Dendritic cell treated with granulocyte-macrophage colony-stimulating factor and Interleukin-4, amounts not matched to agents 40 ng/mL and 50 ng/mL, for 4 days (primary cell): Measurements from ENCODE around the gene APOBEC3F.
A peak's percentile ranks its signal among the peaks of the same experiment; 100 is the strongest.

Source experiments
- H3K27ac Mint-ChIP-seq: one replicate; pipeline ENCODE4 v1.8.0; 2022; ENCODE audit warnings: mild to moderate bottlenecking, mixed read lengths
- H3K27me3 Mint-ChIP-seq: one replicate; pipeline ENCODE4 v1.8.0; 2022; ENCODE audit warnings: mild to moderate bottlenecking, mixed read lengths
- H3K36me3 Mint-ChIP-seq: one replicate; pipeline ENCODE4 v1.8.0; 2022; ENCODE audit warnings: low read depth, mixed read lengths
- H3K4me1 Mint-ChIP-seq: one replicate; pipeline ENCODE4 v1.8.0; 2022; ENCODE audit warnings: low read depth, mixed read lengths
- H3K4me3 Mint-ChIP-seq: one replicate; pipeline ENCODE4 v1.8.0; 2022; ENCODE audit warnings: mild to moderate bottlenecking, moderate library complexity, mixed read lengths
- H3K9me3 Mint-ChIP-seq: one replicate; pipeline ENCODE4 v1.8.0; 2022; ENCODE audit warnings: mixed read lengths
- intact Hi-C: fragments of 100-400 bp; cut with micrococcal nuclease; formaldehyde crosslinking; loops from one replicate; pipeline ENCODE4 v1.15.0; 2022

Gene APOBEC3F

DNA sequence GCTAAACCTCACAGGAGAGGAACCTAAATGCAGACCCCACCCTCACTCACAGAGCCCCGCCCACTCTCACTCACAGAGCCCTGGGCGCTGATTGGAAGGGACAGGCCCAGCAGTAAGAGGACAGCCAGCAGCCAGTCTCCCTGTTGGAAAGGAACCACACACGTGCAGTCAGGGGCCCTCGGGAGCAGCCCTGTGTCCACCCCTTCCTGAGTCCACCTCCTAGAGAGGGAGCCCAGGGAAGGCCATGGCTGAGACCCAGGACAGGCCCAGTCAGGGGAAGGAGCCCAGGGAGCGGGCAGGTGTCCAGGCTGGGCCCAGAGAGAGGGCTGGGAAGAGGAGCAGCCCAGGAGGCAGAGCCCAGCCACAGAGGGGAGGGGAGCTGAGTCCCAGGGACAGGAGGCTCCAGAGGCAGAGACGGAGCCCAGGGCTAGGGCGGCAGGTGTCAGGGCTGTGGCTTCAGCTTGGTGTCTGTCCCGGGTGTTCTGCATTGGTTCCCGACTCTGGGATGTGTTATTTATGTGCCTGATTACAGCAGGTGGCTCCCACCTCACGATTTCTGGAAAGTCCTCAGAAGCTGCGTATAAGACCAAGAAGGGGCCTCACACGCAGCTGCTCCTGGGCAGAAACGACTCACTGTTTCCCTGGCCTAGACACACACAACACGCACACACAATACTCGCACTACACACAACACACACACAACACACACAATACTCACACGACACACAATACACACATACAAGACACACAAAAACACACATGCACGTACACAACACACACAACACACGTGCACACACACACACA lies 47.4 kb downstream of the APOBEC3F start:
- Mint-ChIP-seq H3K27ac (no peak overlapping the region), H3K4me3 (no peak overlapping the region), H3K4me1 (peaks cover 31% of the 10 kb centered on the region), H3K9me3 (no peaks in the 10 kb centered on the region), H3K27me3 (peaks cover 29% of the 10 kb centered on the region), H3K36me3 (peaks cover 5% of the 10 kb centered on the region)
- intact Hi-C loops: no loop called here

DNA sequence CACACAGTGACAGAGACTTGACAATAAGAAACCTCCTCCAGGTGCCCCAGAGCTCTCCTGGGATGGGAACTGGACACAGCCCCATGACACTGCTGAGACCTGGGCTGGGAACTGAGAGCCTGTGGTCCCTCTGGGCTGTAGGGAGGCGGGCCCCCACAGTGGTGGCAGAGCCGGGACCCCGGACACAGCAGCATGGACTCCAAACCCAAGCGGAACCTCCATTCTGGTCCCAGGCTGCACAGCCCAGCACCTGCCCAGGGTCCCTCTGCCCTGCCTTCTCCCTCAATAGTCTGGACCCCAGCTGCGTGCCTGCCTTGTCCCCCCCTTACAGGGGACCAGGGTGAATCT lies 48.0 kb downstream of the APOBEC3F start:
- Mint-ChIP-seq H3K27me3 (peaks cover 29% of the 10 kb centered on the region), H3K4me1 (peaks cover 31% of the 10 kb centered on the region), H3K9me3 (no peaks in the 10 kb centered on the region), H3K27ac (no peak overlapping the region), H3K36me3 (no peaks in the 10 kb centered on the region), H3K4me3 (no peak overlapping the region)
- intact Hi-C loops: no loop called here

DNA sequence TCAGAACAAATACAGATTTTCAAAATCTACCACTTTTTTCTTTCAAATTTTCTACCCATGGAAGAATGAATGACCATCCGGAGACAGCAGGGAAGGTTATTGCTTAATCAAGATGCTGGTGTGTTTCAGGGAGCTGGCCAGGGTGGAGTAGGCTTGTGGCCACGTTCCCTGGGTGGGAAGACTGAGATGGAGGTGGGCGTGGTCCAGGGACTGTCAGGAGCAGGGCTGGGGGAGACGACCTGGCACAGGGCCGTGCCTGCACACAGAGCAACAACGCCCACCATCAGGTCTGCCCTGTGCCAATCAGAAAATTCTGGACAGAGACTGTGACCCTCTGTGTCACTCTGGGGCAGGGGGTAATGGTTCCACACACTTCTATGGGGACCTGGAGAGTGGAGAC lies 49.3 kb downstream of the APOBEC3F start:
- H3K4me3 Mint-ChIP-seq: no peak overlapping the region
- peaks cover 31% of the 10 kb centered on the region for H3K27me3 Mint-ChIP-seq
- no peaks in the 10 kb centered on the region for H3K9me3 Mint-ChIP-seq
- intact Hi-C loops: no loop called here
- H3K27ac Mint-ChIP-seq: no peak overlapping the region
- H3K36me3 Mint-ChIP-seq: no peaks in the 10 kb centered on the region
- peaks cover 31% of the 10 kb centered on the region for H3K4me1 Mint-ChIP-seq

DNA sequence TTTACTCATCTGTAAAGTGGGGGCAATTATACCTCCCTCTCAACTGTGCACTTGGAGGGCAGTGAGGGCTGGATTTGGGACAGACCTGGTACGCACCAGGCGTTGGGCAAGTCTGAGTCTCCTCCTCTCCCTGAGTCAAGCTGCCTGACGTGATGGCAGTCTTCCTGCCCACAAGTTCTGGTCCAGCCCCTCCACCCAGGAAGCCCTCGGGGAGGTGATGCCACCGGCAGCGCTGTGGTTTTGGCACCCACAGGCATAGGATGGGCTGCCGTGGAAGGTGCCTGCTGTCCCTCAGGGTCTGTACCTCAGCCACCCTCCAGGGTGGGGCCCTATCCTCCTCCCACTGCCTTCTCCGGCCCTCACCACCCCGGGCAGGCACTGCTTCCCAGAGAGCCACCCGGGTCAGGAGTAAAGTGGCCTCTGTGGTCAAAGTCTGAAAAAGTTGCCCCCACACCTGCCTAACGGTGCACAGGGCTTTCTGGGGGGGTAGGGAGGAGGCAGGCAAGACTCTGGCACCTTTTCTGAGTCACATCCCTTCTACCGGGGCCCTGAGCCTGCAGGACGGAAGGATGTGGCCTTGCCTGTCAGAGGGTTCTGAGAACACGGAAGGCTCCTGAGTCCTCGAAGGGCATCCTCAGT lies 49.9 kb downstream of the APOBEC3F start:
- H3K27me3 Mint-ChIP-seq: peaks cover 35% of the 10 kb centered on the region
- peaks cover 32% of the 10 kb centered on the region for H3K4me1 Mint-ChIP-seq
- H3K27ac Mint-ChIP-seq: no peak overlapping the region
- no peak overlapping the region for H3K4me3 Mint-ChIP-seq
- intact Hi-C loops: no loop called here
- no peaks in the 10 kb centered on the region for H3K9me3 Mint-ChIP-seq
- no peaks in the 10 kb centered on the region for H3K36me3 Mint-ChIP-seq

DNA sequence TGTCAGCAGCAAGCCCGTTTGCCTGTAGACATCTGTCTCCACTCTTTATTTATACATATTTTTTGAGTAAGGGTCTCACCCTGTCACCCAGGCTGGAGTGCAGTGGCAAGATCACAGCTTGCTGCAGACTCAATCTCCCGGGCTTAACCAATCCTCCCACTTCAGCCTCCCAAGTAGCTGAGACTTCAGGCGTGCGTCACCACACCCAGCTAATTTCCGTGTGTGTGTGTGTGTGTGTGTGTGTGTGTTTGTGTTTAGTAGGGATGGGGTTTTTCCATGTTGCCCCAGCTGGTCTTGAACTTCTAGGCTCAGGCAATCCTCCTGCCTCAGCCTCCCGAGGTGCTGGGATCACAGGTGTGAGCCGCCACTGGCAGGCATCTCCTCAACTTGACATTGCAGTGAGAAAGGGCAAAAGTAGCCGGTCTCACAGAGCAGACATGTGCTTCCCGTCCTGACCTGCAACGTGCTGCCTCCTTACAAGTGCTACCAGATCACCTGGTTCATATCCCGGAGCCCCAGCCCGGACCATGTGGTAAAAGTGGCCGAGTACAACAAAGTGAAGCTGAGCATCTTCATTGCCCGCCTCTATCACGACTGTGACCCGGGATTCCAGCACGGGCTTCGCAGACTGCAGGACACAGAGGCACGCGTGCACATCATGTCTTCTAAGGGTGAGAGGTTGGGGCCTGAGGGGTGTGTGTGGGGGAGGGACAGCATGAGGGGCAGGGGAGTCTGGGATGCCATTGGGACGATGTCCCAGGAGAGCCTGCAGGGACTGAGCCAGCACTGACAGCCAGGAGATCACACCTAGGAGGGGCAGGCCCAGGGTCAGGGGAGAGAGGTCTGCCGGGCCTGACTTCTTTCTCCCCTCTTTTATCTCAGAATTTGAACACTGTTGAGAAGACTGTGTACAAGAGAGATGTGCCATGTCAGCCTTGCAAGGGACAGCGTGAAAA lies 50.7 kb downstream of the APOBEC3F start:
- intact Hi-C loops: no loop called here
- H3K27ac Mint-ChIP-seq: no peak overlapping the region
- H3K36me3 Mint-ChIP-seq: no peaks in the 10 kb centered on the region
- H3K27me3 Mint-ChIP-seq: peaks cover 38% of the 10 kb centered on the region
- no peaks in the 10 kb centered on the region for H3K9me3 Mint-ChIP-seq
- no peak overlapping the region for H3K4me3 Mint-ChIP-seq
- peaks cover 40% of the 10 kb centered on the region for H3K4me1 Mint-ChIP-seq

DNA sequence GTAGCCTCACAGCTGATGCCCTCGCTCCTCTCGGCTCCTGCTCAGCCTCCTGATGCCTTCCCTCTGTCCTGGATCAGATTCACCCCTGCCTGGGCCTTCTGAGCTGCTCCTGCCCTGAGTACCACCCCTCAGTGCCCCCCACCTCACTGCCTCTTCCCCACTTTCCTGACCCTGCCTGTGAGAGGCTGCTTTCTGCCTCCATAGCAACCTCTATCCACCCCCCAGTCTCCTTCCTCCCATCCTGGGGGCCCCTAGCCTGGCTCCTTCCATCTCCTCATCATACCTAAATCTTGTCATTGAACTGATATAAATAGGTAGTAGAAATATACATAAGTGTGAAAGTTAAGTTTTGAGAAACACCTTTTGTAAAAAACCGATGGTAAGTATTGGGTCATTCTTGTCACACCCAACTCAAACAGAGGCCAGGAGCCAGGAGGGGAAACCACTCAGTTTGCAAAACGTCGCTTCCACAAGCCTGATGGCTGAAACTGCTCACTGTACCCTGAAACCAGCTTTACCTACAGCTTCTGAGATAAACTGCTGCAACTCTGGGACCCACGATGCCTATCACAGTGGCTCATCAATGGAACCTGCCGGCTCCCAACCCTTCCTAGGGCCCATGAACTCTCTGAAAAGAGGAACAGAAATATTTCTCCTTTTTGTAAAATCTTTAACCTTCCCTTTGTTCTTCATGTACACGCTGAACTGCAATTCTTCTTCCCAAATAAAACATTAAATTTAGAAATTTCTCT lies 51.6 kb downstream of the APOBEC3F start:
- Mint-ChIP-seq H3K36me3 (no peaks in the 10 kb centered on the region), H3K27ac (no peak overlapping the region), H3K4me1 (peaks cover 47% of the 10 kb centered on the region), H3K4me3 (no peak overlapping the region), H3K9me3 (no peaks in the 10 kb centered on the region), H3K27me3 (peaks cover 38% of the 10 kb centered on the region)
- intact Hi-C loops: no loop called here

DNA sequence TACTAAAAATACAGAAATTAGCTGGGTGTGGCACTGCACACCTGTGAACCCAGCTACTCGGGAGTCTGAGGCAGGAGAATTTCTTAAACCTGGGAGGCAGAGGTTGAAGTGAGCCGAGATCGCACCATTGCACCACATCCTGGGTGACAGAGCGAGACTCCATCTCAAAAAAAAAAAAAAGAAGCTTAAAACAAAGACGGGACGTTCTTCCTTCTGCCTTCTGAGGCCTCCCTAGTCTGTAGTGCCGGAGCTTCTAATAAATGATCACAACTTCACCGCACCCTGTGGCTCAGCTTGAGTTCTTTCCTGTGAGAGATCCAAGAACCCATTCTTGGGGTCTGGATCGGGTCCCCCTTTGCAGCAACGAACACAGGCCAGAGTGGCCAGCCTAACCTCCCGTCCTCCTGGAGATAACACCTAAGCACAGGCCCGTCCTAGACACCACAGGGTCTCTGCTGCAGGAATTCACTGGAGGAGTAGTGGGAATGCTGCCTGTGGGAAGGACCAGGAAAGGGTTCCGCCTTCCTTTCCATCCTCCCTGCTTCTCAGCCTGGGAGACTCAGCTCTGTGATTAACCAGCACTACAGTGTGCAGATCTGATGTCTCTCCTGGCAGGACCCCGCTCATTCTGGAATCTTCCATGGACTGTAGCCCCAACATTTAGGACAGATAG lies 54.2 kb downstream of the APOBEC3F start:
- H3K36me3 Mint-ChIP-seq: no peaks in the 10 kb centered on the region
- H3K4me1 Mint-ChIP-seq: peaks cover 61% of the 10 kb centered on the region
- H3K4me3 Mint-ChIP-seq: no peak overlapping the region
- no peaks in the 10 kb centered on the region for H3K9me3 Mint-ChIP-seq
- H3K27me3 Mint-ChIP-seq: peaks cover 34% of the 10 kb centered on the region
- intact Hi-C loops: no loop called here
- H3K27ac Mint-ChIP-seq: no peak overlapping the region

DNA sequence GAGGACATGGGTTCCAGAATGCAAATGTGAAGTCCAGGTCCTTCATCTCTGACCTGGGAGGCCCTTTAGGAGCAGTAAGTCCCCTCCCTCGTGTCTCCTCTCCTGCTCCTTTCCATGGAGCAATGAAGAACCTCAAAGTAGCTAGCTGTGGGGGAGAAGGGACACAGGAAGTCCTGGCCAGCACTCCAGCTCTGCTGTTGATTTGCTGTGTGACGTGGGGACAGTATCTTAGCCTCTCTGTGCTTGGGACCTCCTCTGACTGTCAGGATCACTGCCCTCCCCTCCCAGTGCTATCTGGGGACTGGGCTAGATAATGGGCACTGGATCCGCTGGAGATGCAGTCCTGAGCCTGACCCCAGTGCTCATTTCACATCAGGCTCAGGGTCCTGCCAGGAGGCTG lies 55.3 kb downstream of the APOBEC3F start:
- peak overlapping the region; percentile 34 for H3K27ac Mint-ChIP-seq

DNA sequence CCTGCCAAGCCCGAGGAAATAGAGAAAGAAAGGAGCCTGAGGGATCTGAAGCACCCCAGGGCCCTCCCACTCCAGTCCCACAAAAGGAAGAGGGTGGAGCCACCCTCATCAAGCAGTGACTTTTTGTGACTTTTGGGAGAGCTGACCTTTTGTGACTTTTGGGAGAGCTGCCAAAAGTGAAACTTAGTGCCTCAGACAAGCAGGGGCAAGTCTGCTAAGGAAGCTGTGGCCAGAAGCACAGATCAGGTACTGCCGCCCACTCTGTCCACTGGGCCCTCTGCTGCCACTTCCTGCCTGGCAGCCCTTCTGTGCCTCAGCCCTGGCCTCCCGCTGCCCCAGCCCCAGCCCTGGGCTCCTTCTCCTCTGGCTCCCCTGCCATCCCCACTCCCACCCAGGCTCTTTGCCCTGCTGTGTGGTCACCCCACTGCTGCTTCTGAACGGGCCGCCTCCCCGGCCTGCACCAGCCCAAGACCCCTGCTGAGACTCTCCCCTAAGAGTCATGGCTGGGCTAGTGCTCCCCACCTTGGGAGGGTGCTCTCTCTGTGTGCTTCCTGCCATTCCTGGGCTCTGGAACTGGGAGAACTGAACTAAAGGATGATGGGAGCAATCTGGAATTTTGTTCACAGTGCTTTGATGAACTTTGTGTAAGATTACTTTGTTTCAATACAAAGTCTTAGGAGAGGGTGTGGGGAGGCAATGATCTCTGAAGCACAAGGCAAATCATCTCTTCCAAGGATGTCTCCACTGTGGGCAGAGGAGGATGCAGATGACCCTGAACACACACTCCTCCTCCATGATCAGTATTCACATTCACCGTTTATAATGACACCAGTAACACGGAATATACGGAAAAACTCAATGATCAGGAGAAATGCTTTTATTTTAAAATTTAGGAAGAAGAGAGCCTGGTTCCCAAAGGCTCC lies 56.7 kb downstream of the APOBEC3F start, which contains the start of gene APOBEC3H:
APOBEC3H (plus strand) TSS at position 147 of the 923 bp plus-strand sequence. CDS start 3,035 bp downstream, outside the sequence.
- Mint-ChIP-seq H3K27me3 (peaks cover 22% of the 10 kb centered on the region), H3K4me1 (peaks cover 43% of the 10 kb centered on the region), H3K9me3 (no peaks in the 10 kb centered on the region), H3K27ac (peak within 1 kb of the TSS; percentile 52), H3K4me3 (peak within 1 kb of the TSS; percentile 37), H3K36me3 (no peaks in the 10 kb centered on the region)
- intact Hi-C loops: no loop called here

More for the DNA sequence above, 55.3 kb downstream of the APOBEC3F start:
- peaks cover 28% of the 10 kb centered on the region for H3K27me3 Mint-ChIP-seq
- intact Hi-C loops: no loop called here
- peaks cover 50% of the 10 kb centered on the region for H3K4me1 Mint-ChIP-seq
- H3K36me3 Mint-ChIP-seq: no peaks in the 10 kb centered on the region
- no peaks in the 10 kb centered on the region for H3K9me3 Mint-ChIP-seq
- H3K4me3 Mint-ChIP-seq: no peak overlapping the region

DNA sequence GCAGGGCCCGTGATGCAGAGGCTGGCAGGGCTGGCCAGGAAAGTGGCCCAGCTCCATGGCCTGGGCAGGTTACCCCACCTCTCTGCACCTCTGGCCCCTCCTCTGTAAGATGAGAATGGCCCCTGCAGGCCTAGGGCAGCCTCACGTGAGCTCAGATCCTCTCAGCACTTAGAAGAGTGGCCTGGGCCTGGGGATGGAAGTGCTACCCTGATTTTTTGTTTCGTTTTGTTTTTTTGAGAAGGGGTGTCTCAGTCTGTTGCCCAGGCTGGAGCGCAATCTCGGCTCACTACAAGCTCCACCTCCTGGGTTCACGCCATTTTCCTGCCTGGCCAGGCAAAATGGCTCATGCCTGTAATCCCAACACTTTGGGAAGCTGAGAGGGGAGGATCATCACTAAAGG lies 57.4 kb downstream of the APOBEC3F start:
- no peak overlapping the region for H3K27ac Mint-ChIP-seq
- H3K4me3 Mint-ChIP-seq: no peak overlapping the region
- no peaks in the 10 kb centered on the region for H3K9me3 Mint-ChIP-seq
- H3K36me3 Mint-ChIP-seq: no peaks in the 10 kb centered on the region
- H3K27me3 Mint-ChIP-seq: peaks cover 25% of the 10 kb centered on the region
- peaks cover 36% of the 10 kb centered on the region for H3K4me1 Mint-ChIP-seq
- intact Hi-C loops: no loop called here

DNA sequence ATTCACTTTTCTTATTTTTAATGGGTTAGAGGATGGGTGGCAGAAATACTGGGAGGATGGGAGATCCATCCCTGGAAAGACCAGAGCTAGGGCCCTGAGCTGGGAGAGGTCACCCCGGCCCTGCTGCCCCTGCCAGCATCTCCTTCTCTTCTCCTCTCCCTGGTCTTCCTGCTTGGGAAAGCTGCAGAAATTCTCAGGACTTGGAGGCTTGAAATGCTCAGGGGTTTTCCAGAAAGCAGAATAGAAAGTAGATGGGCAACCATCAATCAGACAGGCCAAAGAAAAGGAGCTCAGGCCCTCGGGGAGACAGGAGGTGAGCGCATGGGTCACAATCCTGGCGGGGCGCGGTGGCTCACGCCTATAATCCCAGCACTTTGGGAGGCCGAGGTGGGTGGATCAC lies 57.9 kb downstream of the APOBEC3F start:
- intact Hi-C loops: no loop called here
- Mint-ChIP-seq H3K36me3 (no peaks in the 10 kb centered on the region), H3K27me3 (peaks cover 25% of the 10 kb centered on the region), H3K27ac (no peak overlapping the region), H3K4me3 (no peak overlapping the region), H3K9me3 (no peaks in the 10 kb centered on the region), H3K4me1 (peaks cover 36% of the 10 kb centered on the region)

DNA sequence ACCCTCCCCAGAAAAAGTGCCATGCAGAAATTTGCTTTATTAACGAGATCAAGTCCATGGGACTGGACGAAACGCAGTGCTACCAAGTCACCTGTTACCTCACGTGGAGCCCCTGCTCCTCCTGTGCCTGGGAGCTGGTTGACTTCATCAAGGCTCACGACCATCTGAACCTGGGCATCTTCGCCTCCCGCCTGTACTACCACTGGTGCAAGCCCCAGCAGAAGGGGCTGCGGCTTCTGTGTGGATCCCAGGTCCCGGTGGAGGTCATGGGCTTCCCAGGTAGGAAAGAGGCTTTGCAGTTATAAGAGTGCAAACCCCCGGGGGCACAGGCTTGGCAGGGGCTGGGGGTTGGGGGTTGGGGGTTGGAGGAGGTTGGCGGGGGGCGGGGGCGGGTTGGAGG lies 60.6 kb downstream of the APOBEC3F start:
- H3K27ac Mint-ChIP-seq: no peak overlapping the region
- H3K4me1 Mint-ChIP-seq: peaks cover 28% of the 10 kb centered on the region
- intact Hi-C loops: no loop called here
- peaks cover 16% of the 10 kb centered on the region for H3K27me3 Mint-ChIP-seq
- no peaks in the 10 kb centered on the region for H3K36me3 Mint-ChIP-seq
- H3K4me3 Mint-ChIP-seq: no peak overlapping the region
- no peaks in the 10 kb centered on the region for H3K9me3 Mint-ChIP-seq
